ENCODE data around the gene ZNF148. TPM values are rescaled to one million over a fixed set of nuclear protein-coding genes. Genes with fewer than 3 reads are reported as not detected.
A peak's percentile ranks its signal among the peaks of the same experiment; 100 is the strongest.

ZNF148 gene
- total RNA-seq, 4 donors from 2014 or later: 30.3 to 39.0 (median 33.0) TPM

DNA sequence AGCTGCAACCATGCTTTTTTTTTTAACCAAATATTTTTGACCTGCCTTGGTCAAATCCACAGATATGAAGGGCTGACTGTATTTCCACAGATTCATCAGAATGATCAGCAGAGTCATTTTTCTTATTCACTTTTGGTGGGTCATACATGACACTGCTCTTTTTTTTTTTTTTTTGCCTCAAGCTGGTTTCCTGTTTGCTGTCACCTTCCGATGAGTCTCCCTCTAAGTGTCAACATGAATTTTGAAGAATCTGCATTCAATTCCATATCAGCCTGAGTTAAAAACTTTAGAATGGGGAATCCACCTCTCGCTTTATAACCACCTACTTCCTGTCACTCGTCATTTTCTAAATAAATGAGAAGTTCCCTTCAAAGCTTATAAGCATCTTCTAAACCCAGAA is 160.4 kb downstream of the ZNF148 start:
- intact Hi-C loops (cut with DNase I): no loop called here
- WGBS: 66% methylated on average over 3 of the region's 3 CpGs
- no peak for TF ChIP-seq POLR2AphosphoS5 (IDR thresholded peaks at IDR 0.05)
- no peak for TF ChIP-seq POLR2A (IDR thresholded peaks at IDR 0.05; ENCODE audit: low read depth)
- TF ChIP-seq, protein P1, sequence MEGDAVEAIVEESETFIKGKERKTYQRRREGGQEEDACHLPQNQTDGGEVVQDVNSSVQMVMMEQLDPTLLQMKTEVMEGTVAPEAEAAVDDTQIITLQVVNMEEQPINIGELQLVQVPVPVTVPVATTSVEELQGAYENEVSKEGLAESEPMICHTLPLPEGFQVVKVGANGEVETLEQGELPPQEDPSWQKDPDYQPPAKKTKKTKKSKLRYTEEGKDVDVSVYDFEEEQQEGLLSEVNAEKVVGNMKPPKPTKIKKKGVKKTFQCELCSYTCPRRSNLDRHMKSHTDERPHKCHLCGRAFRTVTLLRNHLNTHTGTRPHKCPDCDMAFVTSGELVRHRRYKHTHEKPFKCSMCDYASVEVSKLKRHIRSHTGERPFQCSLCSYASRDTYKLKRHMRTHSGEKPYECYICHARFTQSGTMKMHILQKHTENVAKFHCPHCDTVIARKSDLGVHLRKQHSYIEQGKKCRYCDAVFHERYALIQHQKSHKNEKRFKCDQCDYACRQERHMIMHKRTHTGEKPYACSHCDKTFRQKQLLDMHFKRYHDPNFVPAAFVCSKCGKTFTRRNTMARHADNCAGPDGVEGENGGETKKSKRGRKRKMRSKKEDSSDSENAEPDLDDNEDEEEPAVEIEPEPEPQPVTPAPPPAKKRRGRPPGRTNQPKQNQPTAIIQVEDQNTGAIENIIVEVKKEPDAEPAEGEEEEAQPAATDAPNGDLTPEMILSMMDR (IDR thresholded peaks at IDR 0.05): no peak
- no peak for TF ChIP-seq EP300 (IDR thresholded peaks at IDR 0.05)

DNA sequence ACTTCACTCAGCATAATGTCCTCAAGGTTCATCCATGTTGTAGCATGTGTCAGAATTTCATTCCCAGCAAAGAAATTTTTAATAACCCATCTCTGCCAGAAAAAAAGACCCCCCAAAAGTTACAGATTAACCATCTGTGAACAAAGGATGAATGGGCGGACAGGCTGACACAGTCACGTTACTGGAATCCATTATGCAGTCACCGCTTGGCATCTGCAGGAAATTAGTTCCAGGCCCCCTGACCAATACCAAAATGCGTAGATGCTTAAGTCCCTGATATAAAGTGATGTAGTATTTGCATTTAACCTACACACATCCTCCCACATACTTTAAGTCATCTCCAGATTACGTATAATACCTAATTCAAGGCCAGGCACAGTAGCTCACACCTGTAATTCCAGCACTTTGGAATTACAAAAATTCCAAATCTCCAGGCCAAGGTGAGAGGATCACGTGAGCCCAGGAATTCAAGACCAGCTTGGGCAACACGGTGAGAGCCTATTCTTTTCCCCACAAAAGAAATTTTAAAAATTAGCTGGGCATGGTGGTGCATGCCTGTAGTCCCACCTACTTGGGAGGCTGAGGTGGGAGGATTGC is 161.1 kb downstream of the ZNF148 start:
- Histone ChIP-seq H3K9me3 (no peaks in the 10 kb centered on the region), H3K36me3 (no peaks in the 10 kb centered on the region), H3K4me3 (no peak overlapping the region), H3K27ac (replicated peaks in 1 of 4) (no peak overlapping the region), H3K27me3 (peaks cover 0 to 31% (median 20%) of the 10 kb centered on the region in 4 donors), H3K4me1 (peaks cover 12 to 19% (median 16%) of the 10 kb centered on the region in 4 donors)
- WGBS: 87% methylated on average over 7 of the region's 7 CpGs
- intact Hi-C loops (cut with DNase I): no loop called here
- DNase-seq (ENCODE audit: extremely low spot score): no peak
- TF ChIP-seq EP300 (IDR thresholded peaks at IDR 0.05) (no peak), POLR2AphosphoS5 (IDR thresholded peaks at IDR 0.05) (no peak), POLR2A (IDR thresholded peaks at IDR 0.05; ENCODE audit: low read depth) (no peak)
- TF ChIP-seq, protein P1 (IDR thresholded peaks at IDR 0.05): no peak

More for the DNA sequence above, 160.4 kb downstream of the ZNF148 start:
- no peak for DNase-seq (ENCODE audit: extremely low spot score)
- Histone ChIP-seq H3K27me3 (peaks cover 0 to 31% (median 20%) of the 10 kb centered on the region in 4 donors), H3K9me3 (no peaks in the 10 kb centered on the region), H3K36me3 (no peaks in the 10 kb centered on the region), H3K4me1 (peaks cover 12 to 19% (median 16%) of the 10 kb centered on the region in 4 donors), H3K27ac (replicated peaks in 1 of 4) (no peak overlapping the region), H3K4me3 (no peak overlapping the region)

DNA sequence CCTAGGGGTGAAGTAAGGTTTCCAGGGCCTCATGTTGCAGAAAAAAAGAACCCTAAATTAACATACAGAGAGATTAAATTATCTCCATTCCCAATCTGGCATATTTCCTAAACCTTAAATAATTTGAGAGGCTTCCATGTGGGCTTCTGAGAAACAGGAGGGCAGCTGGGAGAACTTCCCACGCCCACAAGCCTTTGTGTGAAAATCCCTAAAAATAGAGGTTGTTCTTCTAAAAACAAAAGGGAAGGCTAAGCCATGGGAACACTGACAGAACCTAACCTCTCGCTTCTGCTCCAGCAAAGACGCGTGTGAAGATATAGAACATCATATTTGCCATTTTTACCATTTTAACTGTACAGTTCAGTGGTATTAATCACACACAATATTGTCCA is 161.8 kb downstream of the ZNF148 start:
- WGBS: 92% methylated on average over 4 of the region's 4 CpGs
- no peak for TF ChIP-seq POLR2A (IDR thresholded peaks at IDR 0.05; ENCODE audit: low read depth)
- no peak for TF ChIP-seq POLR2AphosphoS5 (IDR thresholded peaks at IDR 0.05)
- TF ChIP-seq, protein P1 (IDR thresholded peaks at IDR 0.05): no peak
- no peak for TF ChIP-seq EP300 (IDR thresholded peaks at IDR 0.05)
- no peaks in the 10 kb centered on the region for H3K9me3 ChIP-seq
- H3K27ac ChIP-seq (replicated peaks in 1 of 4): no peak overlapping the region
- H3K36me3 ChIP-seq: no peaks in the 10 kb centered on the region
- H3K4me3 ChIP-seq: no peak overlapping the region
- H3K4me1 ChIP-seq: peaks cover 12 to 19% (median 16%) of the 10 kb centered on the region in 4 donors
- DNase-seq (ENCODE audit: extremely low spot score): no peak
- peaks cover 0 to 31% (median 20%) of the 10 kb centered on the region in 4 donors for H3K27me3 ChIP-seq
- intact Hi-C loops (cut with DNase I): no loop called here

DNA sequence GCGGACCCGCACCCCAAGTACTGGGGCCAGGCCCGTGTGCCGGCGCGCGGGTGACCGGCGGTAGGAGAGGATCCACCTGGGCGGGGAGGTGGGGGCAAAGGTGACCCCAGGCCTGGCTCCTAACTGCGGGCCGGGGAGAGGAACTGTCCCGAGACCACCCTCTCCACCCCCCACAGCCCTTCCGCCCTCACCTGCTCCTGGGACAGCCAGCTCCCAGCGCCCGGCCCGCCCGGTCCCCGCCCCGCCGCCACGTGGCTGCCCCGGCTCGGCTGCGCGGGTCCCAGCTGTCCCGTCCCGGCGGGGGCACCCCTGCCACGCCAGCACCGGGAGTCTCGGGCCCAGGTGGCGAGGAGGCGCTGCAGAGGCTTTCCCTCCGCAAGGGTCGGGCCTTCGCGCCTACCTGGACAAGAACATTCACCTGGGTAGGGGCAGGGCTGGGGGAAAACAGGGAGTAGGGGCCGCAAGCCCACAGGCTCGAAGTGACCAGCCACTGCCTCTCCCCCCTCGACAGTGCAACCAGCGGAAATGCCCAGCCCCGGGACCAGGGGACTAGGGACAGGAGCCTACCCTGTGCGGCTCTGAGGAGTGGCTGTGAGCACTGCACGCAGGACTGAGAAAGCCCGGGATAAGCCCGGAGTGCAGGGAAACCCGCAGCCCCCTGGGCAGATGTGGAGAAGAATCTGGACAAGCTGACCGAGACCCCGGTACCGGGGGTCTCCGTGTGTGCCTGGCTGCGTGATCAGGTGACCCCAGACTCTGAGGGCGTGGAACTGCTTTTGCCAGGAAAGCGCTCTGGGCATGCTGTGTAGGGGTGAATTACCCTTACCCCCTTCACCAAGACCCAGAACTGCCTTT is 162.4 kb downstream of the ZNF148 start, which contains the start of gene SLC12A8:
Gene SLC12A8, minus strand, starts transcription at position 240 of the 855 bp plus-strand sequence. CDS start 1,399 bp downstream, outside the sequence.
- WGBS: 43% methylated on average over 6 of the region's 55 CpGs
- intact Hi-C loops (cut with DNase I): no loop called here

More for the DNA sequence above, 162.4 kb downstream of the ZNF148 start, which contains the start of gene SLC12A8:
- Histone ChIP-seq H3K9me3 (no peaks in the 10 kb centered on the region), H3K4me3 (peak within 1 kb of the TSS; percentile 50 to 60 (median 54)), H3K27ac (replicated peaks in 1 of 4) (no peak within 1 kb of the TSS), H3K27me3 (peaks cover 0 to 31% (median 20%) of the 10 kb centered on the region in 4 donors), H3K4me1 (peaks cover 12 to 19% (median 16%) of the 10 kb centered on the region in 4 donors), H3K36me3 (no peaks in the 10 kb centered on the region)
- no peak for DNase-seq (ENCODE audit: extremely low spot score)
- TF ChIP-seq POLR2A (IDR thresholded peaks at IDR 0.05; ENCODE audit: low read depth) (no peak), POLR2AphosphoS5 (IDR thresholded peaks at IDR 0.05) (no peak), EP300 (IDR thresholded peaks at IDR 0.05) (no peak)
- TF ChIP-seq, protein P1 (IDR thresholded peaks at IDR 0.05): no peak

Data from esophagus muscularis mucosa (tissue), 4 donors.